KMS-11 (cell line): Measurements from ENCODE around the gene AUTS2.

ENCODE experiments used
- H2AFZ ChIP-seq: fragments of 200-600 bp; sonication (generic); 2 replicates; pipeline ENCODE4 v1.6.1; 2016; ENCODE audit warnings: antibody characterized with exemption, mixed run types, low read depth
- H3K27ac ChIP-seq: fragments of 200-600 bp; sonication (generic); 2 replicates; pipeline ENCODE4 v1.6.1; 2016; ENCODE audit warnings: mild to moderate bottlenecking, mixed run types
- H3K27me3 ChIP-seq: fragments of 200-600 bp; sonication (generic); 2 replicates; pipeline ENCODE4 v1.6.1; 2017; ENCODE audit warnings: mild to moderate bottlenecking, low read depth, mixed run types, moderate library complexity; ENCODE audit not compliant: insufficient read depth
- H3K36me3 ChIP-seq: fragments of 200-600 bp; sonication (generic); 2 replicates; pipeline ENCODE4 v1.6.1; 2017; ENCODE audit warnings: mild to moderate bottlenecking, mixed run types; ENCODE audit not compliant: insufficient read depth
- H3K4me1 ChIP-seq: fragments of 200-600 bp; sonication (generic); 2 replicates; pipeline ENCODE4 v1.6.1; 2016; ENCODE audit warnings: mild to moderate bottlenecking, low read depth, mixed run types; ENCODE audit not compliant: poor library complexity, severe bottlenecking
- H3K4me2 ChIP-seq: fragments of 200-600 bp; sonication (generic); 2 replicates; pipeline ENCODE4 v1.7.0; 2016; ENCODE audit warnings: mild to moderate bottlenecking, mixed run types
- H3K4me3 ChIP-seq: fragments of 200-600 bp; sonication (generic); IDR thresholded peaks from 2 replicates; pipeline ENCODE4 v1.6.1; 2017; ENCODE audit warnings: low read depth, low read length, mixed read lengths; ENCODE audit not compliant: insufficient read depth
- H3K79me2 ChIP-seq: fragments of 200-600 bp; sonication (generic); 2 replicates; pipeline ENCODE4 v1.6.1; 2016; ENCODE audit warnings: low read depth, mixed run types; ENCODE audit not compliant: insufficient read depth
- H3K9ac ChIP-seq: fragments of 200-600 bp; sonication (generic); 2 replicates; pipeline ENCODE4 v1.6.1; 2016; ENCODE audit warnings: mild to moderate bottlenecking, mixed run types
- H4K20me1 ChIP-seq: fragments of 200-600 bp; sonication (generic); 2 replicates; pipeline ENCODE4 v1.6.1; 2016; ENCODE audit warnings: mild to moderate bottlenecking, mixed run types; ENCODE audit not compliant: insufficient read depth
- TF ChIP-seq, protein P1 (sequence below): fragments of 200-600 bp; sonication (generic); conservative IDR thresholded peaks from 2 replicates; pipeline ENCODE4 v1.6.1; 2017; ENCODE audit warnings: low read depth, mild to moderate bottlenecking, antibody characterized with exemption, low read length, moderate library complexity, mixed read lengths

Gene AUTS2

DNA sequence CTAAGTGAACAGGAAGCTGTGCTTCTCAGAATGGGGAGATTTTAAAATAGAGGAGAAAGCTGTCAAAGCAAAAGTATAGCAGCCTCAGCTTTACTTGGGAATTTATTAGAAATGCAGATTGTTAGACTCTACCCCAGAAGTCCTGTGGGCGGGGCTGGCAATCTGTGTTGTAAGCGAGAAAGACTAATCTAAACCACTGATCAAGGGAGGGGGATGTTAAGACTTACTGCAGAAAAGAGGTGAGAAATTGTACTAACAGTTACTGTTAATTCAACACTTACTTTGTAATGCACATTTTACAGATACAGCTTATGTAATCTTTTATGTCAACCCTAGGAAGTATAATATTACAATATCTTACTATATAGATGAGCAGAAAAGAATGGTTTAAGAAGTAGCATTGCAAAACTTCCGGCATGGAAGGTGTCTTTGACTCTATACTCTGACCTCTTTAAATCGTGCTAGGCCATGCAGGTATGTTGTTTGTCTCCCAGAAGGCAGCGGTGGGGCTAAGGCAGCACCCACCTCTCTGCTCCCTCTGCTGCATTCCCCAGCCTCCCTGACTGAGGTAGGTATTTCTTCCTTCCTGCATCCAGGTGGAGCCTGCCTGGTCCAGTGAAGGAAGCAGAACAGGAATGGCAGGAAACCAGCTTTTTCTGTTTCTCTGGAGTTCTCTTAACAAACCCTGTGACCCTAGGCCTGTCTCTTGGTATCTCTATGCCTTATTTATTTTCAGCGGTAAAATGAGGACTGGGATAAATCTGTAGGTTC is 462.2 kb downstream of the AUTS2 start:
- Histone ChIP-seq H3K79me2 (no peaks in the 10 kb centered on the region), H3K36me3 (no peaks in the 10 kb centered on the region), H3K9ac (no peak overlapping the region), H3K4me2 (no peak overlapping the region), H4K20me1 (no peaks in the 10 kb centered on the region), H3K4me1 (peaks cover 6% of the 10 kb centered on the region), H3K4me3 (no peak overlapping the region), H3K27ac (no peak overlapping the region), H2AFZ (no peak overlapping the region), H3K27me3 (no peaks in the 10 kb centered on the region)
- TF ChIP-seq, protein P1, sequence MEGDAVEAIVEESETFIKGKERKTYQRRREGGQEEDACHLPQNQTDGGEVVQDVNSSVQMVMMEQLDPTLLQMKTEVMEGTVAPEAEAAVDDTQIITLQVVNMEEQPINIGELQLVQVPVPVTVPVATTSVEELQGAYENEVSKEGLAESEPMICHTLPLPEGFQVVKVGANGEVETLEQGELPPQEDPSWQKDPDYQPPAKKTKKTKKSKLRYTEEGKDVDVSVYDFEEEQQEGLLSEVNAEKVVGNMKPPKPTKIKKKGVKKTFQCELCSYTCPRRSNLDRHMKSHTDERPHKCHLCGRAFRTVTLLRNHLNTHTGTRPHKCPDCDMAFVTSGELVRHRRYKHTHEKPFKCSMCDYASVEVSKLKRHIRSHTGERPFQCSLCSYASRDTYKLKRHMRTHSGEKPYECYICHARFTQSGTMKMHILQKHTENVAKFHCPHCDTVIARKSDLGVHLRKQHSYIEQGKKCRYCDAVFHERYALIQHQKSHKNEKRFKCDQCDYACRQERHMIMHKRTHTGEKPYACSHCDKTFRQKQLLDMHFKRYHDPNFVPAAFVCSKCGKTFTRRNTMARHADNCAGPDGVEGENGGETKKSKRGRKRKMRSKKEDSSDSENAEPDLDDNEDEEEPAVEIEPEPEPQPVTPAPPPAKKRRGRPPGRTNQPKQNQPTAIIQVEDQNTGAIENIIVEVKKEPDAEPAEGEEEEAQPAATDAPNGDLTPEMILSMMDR, result no peak

DNA sequence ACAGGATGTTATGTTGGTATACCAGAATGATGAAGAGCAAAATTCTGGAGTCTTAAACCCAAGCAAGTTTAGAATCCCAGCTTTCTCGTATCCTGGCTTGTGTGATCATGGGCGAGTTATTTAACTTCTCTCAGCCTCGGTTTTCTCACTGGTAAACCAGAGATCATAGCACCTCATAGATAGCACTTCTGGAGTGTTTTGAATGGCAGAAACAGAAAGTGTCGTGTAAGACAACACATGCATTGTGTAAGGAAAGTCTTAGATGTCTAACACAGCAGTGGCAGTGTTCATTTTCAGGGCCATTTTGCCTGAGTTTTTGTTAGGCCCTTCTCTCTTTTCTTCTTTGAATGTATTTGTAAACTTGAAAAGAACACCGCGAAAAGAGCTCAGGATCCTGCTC is 465.1 kb downstream of the AUTS2 start:
- H3K79me2 ChIP-seq, result no peaks in the 10 kb centered on the region
- H4K20me1 ChIP-seq, result no peaks in the 10 kb centered on the region
- H3K4me1 ChIP-seq, result peaks cover 29% of the 10 kb centered on the region
- H3K36me3 ChIP-seq, result no peaks in the 10 kb centered on the region
- H3K4me3 ChIP-seq, result no peak overlapping the region
- H3K27ac ChIP-seq, result no peak overlapping the region
- no peak overlapping the region for H3K4me2 ChIP-seq
- no peak overlapping the region for H3K9ac ChIP-seq
- H3K27me3 ChIP-seq, result no peaks in the 10 kb centered on the region
- TF ChIP-seq, protein P1, result no peak
- no peak overlapping the region for H2AFZ ChIP-seq

DNA sequence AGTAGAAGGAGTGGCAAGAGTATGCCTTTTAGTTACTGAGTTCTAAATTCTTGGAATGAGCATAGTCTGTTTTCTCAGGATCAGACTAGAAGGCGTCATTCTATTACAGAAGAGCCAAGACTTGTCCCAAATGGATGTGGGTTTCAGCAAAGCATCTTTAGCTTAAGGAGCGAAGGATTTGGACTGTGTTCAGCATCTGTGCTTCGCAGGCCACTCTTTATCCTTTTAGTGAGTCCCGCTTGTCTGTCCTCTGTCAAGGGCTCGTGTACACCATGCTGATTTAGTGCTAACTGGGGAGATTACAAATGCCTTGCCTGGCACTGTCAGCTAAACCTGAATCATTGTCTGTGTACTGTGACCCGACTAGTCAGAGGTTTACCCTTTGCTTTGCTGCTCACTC is 465.7 kb downstream of the AUTS2 start:
- Histone ChIP-seq H3K4me1 (peaks cover 34% of the 10 kb centered on the region), H3K36me3 (no peaks in the 10 kb centered on the region), H3K27ac (no peak overlapping the region), H3K27me3 (no peaks in the 10 kb centered on the region), H3K4me2 (no peak overlapping the region), H4K20me1 (no peaks in the 10 kb centered on the region), H3K9ac (no peak overlapping the region), H3K4me3 (no peak overlapping the region), H2AFZ (no peak overlapping the region), H3K79me2 (no peaks in the 10 kb centered on the region)
- TF ChIP-seq, protein P1, result no peak

DNA sequence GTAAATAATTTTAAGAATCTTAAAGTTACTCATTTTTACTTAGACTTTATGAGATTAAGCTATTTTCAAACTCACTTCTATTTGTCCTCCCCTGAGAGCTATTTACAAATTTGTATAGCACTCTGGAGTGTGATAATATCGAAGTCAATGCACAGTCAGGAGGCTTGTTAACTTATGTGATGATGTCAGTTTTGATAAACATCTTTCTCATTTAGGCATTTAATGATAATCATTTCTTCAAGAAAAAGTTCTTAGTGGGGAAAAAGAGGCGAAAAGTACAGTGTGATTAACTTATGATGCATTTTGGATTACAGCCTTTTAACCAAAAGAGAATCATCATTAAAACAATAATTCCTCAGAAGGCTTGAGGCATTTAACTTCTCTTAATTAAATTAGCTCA is 468.6 kb downstream of the AUTS2 start:
- Histone ChIP-seq H3K27ac (no peak overlapping the region), H4K20me1 (no peaks in the 10 kb centered on the region), H2AFZ (no peak overlapping the region), H3K4me1 (peaks cover 58% of the 10 kb centered on the region), H3K9ac (no peak overlapping the region), H3K79me2 (no peaks in the 10 kb centered on the region), H3K36me3 (no peaks in the 10 kb centered on the region), H3K27me3 (no peaks in the 10 kb centered on the region), H3K4me3 (no peak overlapping the region), H3K4me2 (no peak overlapping the region)
- TF ChIP-seq, protein P1, result no peak
